ENCODE data around the gene TTC23. TPM values are rescaled to one million over a fixed set of nuclear protein-coding genes. Genes with fewer than 3 reads are reported as not detected.
A peak's percentile ranks its signal among the peaks of the same experiment; 100 is the strongest.

The TTC23 gene, protein sequence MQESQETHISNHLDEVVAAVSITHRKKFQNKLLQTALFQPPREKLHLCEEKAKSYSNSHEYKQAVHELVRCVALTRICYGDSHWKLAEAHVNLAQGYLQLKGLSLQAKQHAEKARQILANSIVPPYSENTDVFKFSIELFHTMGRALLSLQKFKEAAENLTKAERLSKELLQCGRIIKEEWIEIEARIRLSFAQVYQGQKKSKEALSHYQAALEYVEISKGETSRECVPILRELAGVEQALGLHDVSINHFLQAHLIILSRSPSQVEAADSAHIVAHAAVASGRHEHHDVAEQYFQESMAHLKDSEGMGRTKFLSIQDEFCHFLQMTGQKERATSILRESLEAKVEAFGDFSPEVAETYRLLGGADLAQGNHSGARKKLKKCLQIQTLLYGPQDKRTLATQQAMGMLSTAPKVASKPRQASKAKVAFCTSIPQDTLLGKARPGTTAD
- total RNA-seq, result 11.4 TPM
- long read RNA-seq, partial matches to known transcripts, result 0 of 4 reads
- long read RNA-seq, other reads (novel, unspliced or antisense), result 4 of 4 reads

DNA sequence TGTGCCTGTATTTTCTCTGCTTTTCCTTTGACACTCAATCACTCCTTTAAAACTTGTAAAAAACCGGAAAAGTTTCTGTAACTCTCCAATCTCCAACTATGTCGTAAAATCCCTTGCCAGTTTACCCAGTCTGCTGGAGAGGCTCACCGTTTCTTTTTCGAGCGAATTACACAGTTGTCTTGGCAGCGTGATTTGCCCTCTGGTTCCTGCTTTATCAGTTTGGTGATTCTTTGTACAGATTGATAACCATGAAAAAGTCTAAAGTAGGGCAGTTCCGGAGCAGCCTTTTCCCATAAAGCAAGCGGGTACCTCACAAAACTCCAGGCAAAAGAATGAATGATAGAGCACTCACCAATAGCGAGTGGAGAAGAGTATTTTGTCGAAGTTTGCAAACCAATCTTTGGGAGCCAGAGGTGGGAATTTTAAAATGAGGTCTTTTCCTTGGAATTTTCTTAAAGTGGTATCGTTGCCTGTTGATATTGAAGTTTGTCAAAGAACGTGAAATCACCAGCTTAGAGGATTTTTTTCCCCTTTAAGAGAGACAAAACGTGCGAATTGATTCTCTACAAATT, at the start of gene TTC23:
Gene TTC23, minus strand, starts transcription at position 312 of the 572 bp plus-strand sequence. CDS start 20,869 bp downstream, outside the sequence.
- intact Hi-C loops (cut with micrococcal nuclease), result no loop called here
- TF ChIP-seq, protein P1, sequence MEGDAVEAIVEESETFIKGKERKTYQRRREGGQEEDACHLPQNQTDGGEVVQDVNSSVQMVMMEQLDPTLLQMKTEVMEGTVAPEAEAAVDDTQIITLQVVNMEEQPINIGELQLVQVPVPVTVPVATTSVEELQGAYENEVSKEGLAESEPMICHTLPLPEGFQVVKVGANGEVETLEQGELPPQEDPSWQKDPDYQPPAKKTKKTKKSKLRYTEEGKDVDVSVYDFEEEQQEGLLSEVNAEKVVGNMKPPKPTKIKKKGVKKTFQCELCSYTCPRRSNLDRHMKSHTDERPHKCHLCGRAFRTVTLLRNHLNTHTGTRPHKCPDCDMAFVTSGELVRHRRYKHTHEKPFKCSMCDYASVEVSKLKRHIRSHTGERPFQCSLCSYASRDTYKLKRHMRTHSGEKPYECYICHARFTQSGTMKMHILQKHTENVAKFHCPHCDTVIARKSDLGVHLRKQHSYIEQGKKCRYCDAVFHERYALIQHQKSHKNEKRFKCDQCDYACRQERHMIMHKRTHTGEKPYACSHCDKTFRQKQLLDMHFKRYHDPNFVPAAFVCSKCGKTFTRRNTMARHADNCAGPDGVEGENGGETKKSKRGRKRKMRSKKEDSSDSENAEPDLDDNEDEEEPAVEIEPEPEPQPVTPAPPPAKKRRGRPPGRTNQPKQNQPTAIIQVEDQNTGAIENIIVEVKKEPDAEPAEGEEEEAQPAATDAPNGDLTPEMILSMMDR (IDR thresholded peaks at IDR 0.05; ENCODE audit: borderline replicate concordance), result no peak
- Histone ChIP-seq H3K36me3 (no peaks in the 10 kb centered on the region), H3K27ac (replicated peaks) (peak within 1 kb of the TSS; percentile 95), H3K4me1 (peaks cover 56% of the 10 kb centered on the region), H3K9me3 (replicated peaks) (no peaks in the 10 kb centered on the region), H3K27me3 (ENCODE audit: low read depth) (no peaks in the 10 kb centered on the region), H3K4me3 (peak within 1 kb of the TSS; percentile 84)
- DNase-seq, result no peak

DNA sequence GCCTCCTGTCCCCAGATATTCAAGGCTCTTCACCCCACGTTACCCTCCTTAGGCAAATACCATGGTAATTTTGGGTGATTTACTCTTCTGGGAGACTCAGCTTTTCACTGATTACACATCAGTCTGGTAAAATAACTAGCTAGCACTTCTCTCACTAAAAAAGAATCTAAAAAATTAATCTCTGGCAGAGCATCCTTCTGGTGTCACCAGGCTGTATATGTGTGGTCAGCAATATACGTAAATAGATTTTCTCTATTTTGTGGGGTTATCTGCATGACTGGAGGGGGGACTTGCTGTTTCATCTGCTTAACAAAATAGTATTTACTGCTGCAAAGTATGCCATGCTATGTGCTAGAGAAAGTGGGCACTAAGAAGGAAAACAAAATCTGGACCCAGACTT, 47.0 kb upstream of the TTC23 start:
- H3K4me3 ChIP-seq, result no peak overlapping the region
- DNase-seq, result no peak
- no peaks in the 10 kb centered on the region for H3K4me1 ChIP-seq
- H3K27me3 ChIP-seq (ENCODE audit: low read depth), result no peaks in the 10 kb centered on the region
- H3K27ac ChIP-seq (replicated peaks), result no peak overlapping the region
- intact Hi-C loops (cut with micrococcal nuclease), result no loop called here
- peaks cover 11% of the 10 kb centered on the region for H3K36me3 ChIP-seq
- H3K9me3 ChIP-seq (replicated peaks), result no peaks in the 10 kb centered on the region
- TF ChIP-seq, protein P1 (IDR thresholded peaks at IDR 0.05; ENCODE audit: borderline replicate concordance), result no peak

DNA sequence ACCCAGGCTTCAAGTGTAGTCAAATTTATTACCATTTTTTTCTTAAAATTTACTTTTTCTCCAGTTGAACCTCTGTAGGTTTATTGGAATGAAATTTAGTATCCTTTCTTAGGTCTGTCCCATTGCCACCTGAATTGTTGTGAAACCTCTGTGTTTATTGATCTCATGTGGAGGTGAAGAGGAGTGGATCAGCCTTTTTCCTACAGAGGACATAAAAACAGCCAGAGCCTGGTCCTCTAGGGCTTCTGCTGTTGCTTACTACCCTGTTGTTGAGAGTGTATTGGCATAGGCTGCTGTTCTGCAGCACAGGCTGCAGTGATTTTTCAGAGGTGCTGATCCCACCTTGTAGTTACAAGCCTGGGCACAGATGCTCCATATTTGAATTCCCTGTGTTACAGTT, 46.5 kb upstream of the TTC23 start:
- no peaks in the 10 kb centered on the region for H3K27me3 ChIP-seq (ENCODE audit: low read depth)
- H3K4me1 ChIP-seq, result no peaks in the 10 kb centered on the region
- TF ChIP-seq, protein P1 (IDR thresholded peaks at IDR 0.05; ENCODE audit: borderline replicate concordance), result no peak
- H3K36me3 ChIP-seq, result peaks cover 11% of the 10 kb centered on the region
- DNase-seq, result no peak
- H3K9me3 ChIP-seq (replicated peaks), result no peaks in the 10 kb centered on the region
- no peak overlapping the region for H3K27ac ChIP-seq (replicated peaks)
- intact Hi-C loops (cut with micrococcal nuclease), result no loop called here
- no peak overlapping the region for H3K4me3 ChIP-seq

DNA sequence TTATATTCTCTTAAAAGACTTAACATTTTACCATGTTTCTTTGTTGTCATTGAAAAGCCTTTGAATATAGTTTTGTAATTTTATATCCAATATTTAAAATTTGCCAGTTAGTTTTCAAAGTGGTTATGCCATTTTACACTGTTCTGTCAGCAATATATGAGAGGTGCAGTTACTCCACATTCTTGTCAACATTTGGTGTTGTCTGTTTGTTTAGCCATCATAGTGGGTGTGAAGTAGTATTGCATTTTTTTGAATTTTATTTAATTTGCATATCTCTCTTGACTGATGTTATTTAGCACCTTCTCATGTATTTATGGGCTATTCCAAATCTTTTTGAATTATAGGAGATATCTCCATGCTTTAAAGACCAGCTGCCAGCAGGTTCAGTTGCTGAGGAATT, 42.3 kb upstream of the TTC23 start:
- peaks cover 6% of the 10 kb centered on the region for H3K4me1 ChIP-seq
- H3K9me3 ChIP-seq (replicated peaks), result no peaks in the 10 kb centered on the region
- no peak overlapping the region for H3K4me3 ChIP-seq
- H3K36me3 ChIP-seq, result peaks cover 15% of the 10 kb centered on the region
- DNase-seq, result no peak
- H3K27ac ChIP-seq (replicated peaks), result no peak overlapping the region
- no peaks in the 10 kb centered on the region for H3K27me3 ChIP-seq (ENCODE audit: low read depth)
- TF ChIP-seq, protein P1 (IDR thresholded peaks at IDR 0.05; ENCODE audit: borderline replicate concordance), result no peak
- intact Hi-C loops (cut with micrococcal nuclease), result no loop called here

DNA sequence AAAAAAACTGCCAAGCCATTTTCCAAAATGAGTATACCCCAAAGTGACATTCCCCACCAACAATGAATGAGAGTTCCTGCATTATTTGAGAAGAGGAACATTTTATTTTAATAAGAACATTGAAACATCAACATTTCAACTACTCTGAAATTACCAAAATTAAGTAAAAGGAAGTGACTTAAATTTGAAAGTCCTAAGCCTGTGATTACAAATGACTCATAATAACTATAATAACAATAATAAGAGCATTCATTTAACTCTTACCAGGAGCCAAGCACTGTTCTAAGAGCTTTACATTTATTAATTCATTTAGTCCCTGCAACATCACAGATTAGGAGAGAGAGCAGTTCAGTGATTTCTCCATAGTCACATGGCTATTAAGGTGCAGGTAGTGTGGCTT, 34.3 kb upstream of the TTC23 start:
- DNase-seq, result no peak
- Histone ChIP-seq H3K4me3 (no peak overlapping the region), H3K27me3 (ENCODE audit: low read depth) (no peaks in the 10 kb centered on the region), H3K4me1 (peaks cover 25% of the 10 kb centered on the region), H3K36me3 (peaks cover 3% of the 10 kb centered on the region), H3K9me3 (replicated peaks) (no peaks in the 10 kb centered on the region), H3K27ac (replicated peaks) (no peak overlapping the region)
- TF ChIP-seq, protein P1 (IDR thresholded peaks at IDR 0.05; ENCODE audit: borderline replicate concordance), result no peak
- intact Hi-C loops (cut with micrococcal nuclease), result loop anchor here (10.0 kb wide), 1 partner anchor 471 kb away; no protein-coding TSS in a partner anchor

Data from left ventricle myocardium inferior (tissue), 1 donor.